Trophoblast cell (in vitro differentiated cells and primary cell): ENCODE results near the gene SRPRA.
"Not testable (repeated sequence)": the region's sequence is repeated elsewhere in the genome, so short reads cannot be mapped to it uniquely, and the experiment has no call there.

Experiments
- DNase-seq, 2 donors: peaks; one replicate each; pipeline ENCODE4 v3.0.0-alpha.2; 2016
- H2AFZ ChIP-seq: 2 replicates; pipeline ENCODE4 v1.6.1; 2013; ENCODE audit warnings: low read length, moderate library complexity, mild to moderate bottlenecking; ENCODE audit not compliant: insufficient read depth, poor library complexity
- H2AK5ac ChIP-seq: 2 replicates; pipeline ENCODE4 v1.6.1; 2013; ENCODE audit warnings: mild to moderate bottlenecking, low read length
- H2BK120ac ChIP-seq: 2 replicates; pipeline ENCODE4 v1.6.1; 2013; ENCODE audit warnings: low read length, mild to moderate bottlenecking, moderate library complexity; ENCODE audit not compliant: insufficient read depth, poor library complexity
- H2BK12ac ChIP-seq: 2 replicates; pipeline ENCODE4 v1.6.1; 2013; ENCODE audit warnings: mild to moderate bottlenecking, low read length, moderate library complexity
- H2BK5ac ChIP-seq: 2 replicates; pipeline ENCODE4 v1.6.1; 2013; ENCODE audit warnings: low read length, low read depth, moderate library complexity, mild to moderate bottlenecking; ENCODE audit not compliant: poor library complexity
- H3K14ac ChIP-seq: 2 replicates; pipeline ENCODE4 v1.6.1; 2013; ENCODE audit warnings: mild to moderate bottlenecking, low read length
- H3K18ac ChIP-seq: 2 replicates; pipeline ENCODE4 v1.6.1; 2013; ENCODE audit warnings: mild to moderate bottlenecking, low read length
- H3K23ac ChIP-seq: 2 replicates; pipeline ENCODE4 v1.6.1; 2013; ENCODE audit warnings: low read length
- H3K27ac ChIP-seq: 2 replicates; pipeline ENCODE4 v1.5.1; 2013; ENCODE audit warnings: low read depth, mild to moderate bottlenecking, inconsistent platforms, low read length, moderate library complexity
- H3K27me3 ChIP-seq: 2 replicates; pipeline ENCODE4 v1.6.1; 2013; ENCODE audit warnings: inconsistent platforms, mild to moderate bottlenecking, low read length, moderate library complexity; ENCODE audit not compliant: insufficient read depth
- H3K36me3 ChIP-seq, 2 experiments: 1 replicate in 1 of 2; 2 replicates in 1 of 2; pipeline ENCODE4 v1.6.1; 2013; ENCODE audit warnings: low read length in 2 of 2, mild to moderate bottlenecking in 2 of 2, moderate library complexity in 1 of 2; ENCODE audit not compliant: insufficient read depth in 2 of 2, control insufficient read depth in 1 of 2
- H3K4ac ChIP-seq: 2 replicates; pipeline ENCODE4 v1.6.1; 2013; ENCODE audit warnings: low read depth, mild to moderate bottlenecking, low read length, moderate library complexity
- H3K4me1 ChIP-seq, 2 experiments: 1 replicate in 1 of 2; 2 replicates in 1 of 2; pipeline ENCODE4 v1.6.1; 2013; ENCODE audit warnings: low read length in 2 of 2, mild to moderate bottlenecking in 2 of 2, moderate library complexity in 1 of 2; ENCODE audit not compliant: insufficient read depth in 2 of 2, control insufficient read depth in 1 of 2
- H3K4me2 ChIP-seq: 2 replicates; pipeline ENCODE4 v1.6.1; 2013; ENCODE audit warnings: inconsistent platforms, mild to moderate bottlenecking, low read length, moderate library complexity
- H3K4me3 ChIP-seq: 2 replicates; pipeline ENCODE4 v1.5.1; 2013; ENCODE audit warnings: mild to moderate bottlenecking, low read depth, low read length, inconsistent platforms
- H3K79me1 ChIP-seq: one replicate; pipeline ENCODE4 v1.6.1; 2013; ENCODE audit warnings: low read length
- H3K79me2 ChIP-seq: 2 replicates; pipeline ENCODE4 v1.6.1; 2013; ENCODE audit warnings: low read length, mild to moderate bottlenecking; ENCODE audit not compliant: control insufficient read depth, insufficient read depth, poor library complexity
- H3K9ac ChIP-seq: 2 replicates; pipeline ENCODE4 v1.6.1; 2013; ENCODE audit warnings: mild to moderate bottlenecking, low read length
- H3K9me3 ChIP-seq: 2 replicates; pipeline ENCODE4 v1.6.1; 2013; ENCODE audit warnings: low read depth, mild to moderate bottlenecking, control low read depth, inconsistent platforms, low read length; ENCODE audit not compliant: insufficient read depth
- H4K12ac ChIP-seq: 2 replicates; pipeline ENCODE4 v1.6.1; 2013; ENCODE audit warnings: low read depth, mild to moderate bottlenecking, low read length, moderate library complexity
- H4K8ac ChIP-seq: 2 replicates; pipeline ENCODE4 v1.6.1; 2013; ENCODE audit warnings: low read depth, mild to moderate bottlenecking, low read length, moderate library complexity
- H4K91ac ChIP-seq: one replicate; pipeline ENCODE4 v1.6.1; 2013; ENCODE audit warnings: low read depth, mild to moderate bottlenecking, low read length, moderate library complexity
- WGBS: extraction: QIAGEN DNeasy Blood & Tissue Kit; methylation state at CpG from one replicate; pipeline ENCODE4 v1.1.7; 2013; ENCODE audit warnings: missing lambda C conversion rate; ENCODE audit not compliant: insufficient read length, insufficient coverage; ENCODE audit errors: extremely low coverage; 5-methylcytosine and 5-hydroxymethylcytosine counted together

The SRPRA gene

GRCh38 chr11:126257764-126258163 is 10.9 kb downstream of the SRPRA start:
- H2BK120ac ChIP-seq, result no peak overlapping the region
- no peak overlapping the region for H3K18ac ChIP-seq
- H3K27ac ChIP-seq, result no peak overlapping the region
- H3K4me3 ChIP-seq, result no peak overlapping the region
- no peaks in the 10 kb centered on the region for H3K4me1 ChIP-seq
- no peak overlapping the region for H3K9ac ChIP-seq
- H3K23ac ChIP-seq, result no peak overlapping the region
- H2AFZ ChIP-seq, result no peak overlapping the region
- WGBS, result no CpG with 5 or more reads among the region's 2 CpGs
- no peak overlapping the region for H2AK5ac ChIP-seq
- H3K36me3 ChIP-seq, result peaks cover 11 to 30% of the 10 kb centered on the region in 2 experiments
- no peaks in the 10 kb centered on the region for H3K79me2 ChIP-seq
- H3K27me3 ChIP-seq, result no peaks in the 10 kb centered on the region
- H3K79me1 ChIP-seq, result no peaks in the 10 kb centered on the region
- H3K4me2 ChIP-seq, result no peak overlapping the region
- no peak overlapping the region for H3K4ac ChIP-seq
- no peak overlapping the region for H3K14ac ChIP-seq
- H4K8ac ChIP-seq, result no peak overlapping the region
- peak; percentile 46 to 78 for DNase-seq
- H4K12ac ChIP-seq, result no peak overlapping the region
- H2BK12ac ChIP-seq, result no peak overlapping the region
- H3K9me3 ChIP-seq, result no peaks in the 10 kb centered on the region
- H4K91ac ChIP-seq, result no peak overlapping the region
- no peak overlapping the region for H2BK5ac ChIP-seq

GRCh38 chr11:126257144-126257543 is 11.6 kb downstream of the SRPRA start:
- peak in 1 of 2 donors; percentile 27 for DNase-seq
- H3K4ac ChIP-seq, result no peak overlapping the region
- H4K8ac ChIP-seq, result no peak overlapping the region
- no peaks in the 10 kb centered on the region for H3K79me2 ChIP-seq
- H3K14ac ChIP-seq, result no peak overlapping the region
- no peak overlapping the region for H3K4me2 ChIP-seq
- H3K9ac ChIP-seq, result no peak overlapping the region
- H3K4me3 ChIP-seq, result no peak overlapping the region
- no peak overlapping the region for H2AFZ ChIP-seq
- no peak overlapping the region for H3K27ac ChIP-seq
- H3K36me3 ChIP-seq, result peaks cover 12 to 31% of the 10 kb centered on the region in 2 experiments
- WGBS, result no CpG with 5 or more reads among the region's 2 CpGs
- no peak overlapping the region for H4K12ac ChIP-seq
- no peak overlapping the region for H2BK120ac ChIP-seq
- H3K27me3 ChIP-seq, result no peaks in the 10 kb centered on the region
- H3K18ac ChIP-seq, result no peak overlapping the region
- no peak overlapping the region for H2BK12ac ChIP-seq
- H2BK5ac ChIP-seq, result no peak overlapping the region
- no peaks in the 10 kb centered on the region for H3K9me3 ChIP-seq
- H3K23ac ChIP-seq, result no peak overlapping the region
- H4K91ac ChIP-seq, result no peak overlapping the region
- no peaks in the 10 kb centered on the region for H3K4me1 ChIP-seq
- no peak overlapping the region for H2AK5ac ChIP-seq
- H3K79me1 ChIP-seq, result no peaks in the 10 kb centered on the region

GRCh38 chr11:126256216-126256615 is 12.5 kb downstream of the SRPRA start:
- no peak overlapping the region for H3K4me2 ChIP-seq
- no peaks in the 10 kb centered on the region for H3K79me2 ChIP-seq
- H3K14ac ChIP-seq, result no peak overlapping the region
- no peak for DNase-seq
- H3K4ac ChIP-seq, result no peak overlapping the region
- H2AK5ac ChIP-seq, result no peak overlapping the region
- no peak overlapping the region for H3K23ac ChIP-seq
- peaks cover 8 to 27% of the 10 kb centered on the region in 2 experiments for H3K36me3 ChIP-seq
- no peak overlapping the region for H3K9ac ChIP-seq
- no CpG with 5 or more reads among the region's 4 CpGs for WGBS
- no peak overlapping the region for H4K8ac ChIP-seq
- H2BK120ac ChIP-seq, result no peak overlapping the region
- H3K9me3 ChIP-seq, result no peaks in the 10 kb centered on the region
- no peak overlapping the region for H4K12ac ChIP-seq
- H2BK5ac ChIP-seq, result no peak overlapping the region
- no peaks in the 10 kb centered on the region for H3K27me3 ChIP-seq
- H3K79me1 ChIP-seq, result no peaks in the 10 kb centered on the region
- H4K91ac ChIP-seq, result no peak overlapping the region
- no peak overlapping the region for H3K27ac ChIP-seq
- H2BK12ac ChIP-seq, result no peak overlapping the region
- H2AFZ ChIP-seq, result no peak overlapping the region
- H3K18ac ChIP-seq, result no peak overlapping the region
- H3K4me1 ChIP-seq, result no peaks in the 10 kb centered on the region
- H3K4me3 ChIP-seq, result no peak overlapping the region

- not testable (repeated sequence) for H2BK5ac ChIP-seq, H3K9ac ChIP-seq, DNase-seq, H4K8ac ChIP-seq, H2BK120ac ChIP-seq, H3K9me3 ChIP-seq, H3K79me2 ChIP-seq, H2BK12ac ChIP-seq, H3K4me2 ChIP-seq, H2AFZ ChIP-seq, H3K14ac ChIP-seq, H3K79me1 ChIP-seq, H2AK5ac ChIP-seq, H3K23ac ChIP-seq, H4K12ac ChIP-seq, H3K4me3 ChIP-seq, H3K4me1 ChIP-seq, H4K91ac ChIP-seq, H3K27me3 ChIP-seq, H3K27ac ChIP-seq, H3K4ac ChIP-seq, H3K18ac ChIP-seq
- WGBS, result no CpG with 5 or more reads among the region's 5 CpGs
- H3K36me3 ChIP-seq, result peaks cover 8 to 23% of the 10 kb centered on the region in 2 experiments
Observed at GRCh38 chr11:126255507-126255906, 13.2 kb downstream of the SRPRA start.
